NCI-H1417 treated with DMSO at 0.1 percent for 48 hours (cell line): ENCODE results near the gene CHI3L1.

Experiments
- DNase-seq: peaks from one replicate; lab custom pipeline; 2025; lab: John Stamatoyannopoulos, UW

The CHI3L1 gene

DNA sequence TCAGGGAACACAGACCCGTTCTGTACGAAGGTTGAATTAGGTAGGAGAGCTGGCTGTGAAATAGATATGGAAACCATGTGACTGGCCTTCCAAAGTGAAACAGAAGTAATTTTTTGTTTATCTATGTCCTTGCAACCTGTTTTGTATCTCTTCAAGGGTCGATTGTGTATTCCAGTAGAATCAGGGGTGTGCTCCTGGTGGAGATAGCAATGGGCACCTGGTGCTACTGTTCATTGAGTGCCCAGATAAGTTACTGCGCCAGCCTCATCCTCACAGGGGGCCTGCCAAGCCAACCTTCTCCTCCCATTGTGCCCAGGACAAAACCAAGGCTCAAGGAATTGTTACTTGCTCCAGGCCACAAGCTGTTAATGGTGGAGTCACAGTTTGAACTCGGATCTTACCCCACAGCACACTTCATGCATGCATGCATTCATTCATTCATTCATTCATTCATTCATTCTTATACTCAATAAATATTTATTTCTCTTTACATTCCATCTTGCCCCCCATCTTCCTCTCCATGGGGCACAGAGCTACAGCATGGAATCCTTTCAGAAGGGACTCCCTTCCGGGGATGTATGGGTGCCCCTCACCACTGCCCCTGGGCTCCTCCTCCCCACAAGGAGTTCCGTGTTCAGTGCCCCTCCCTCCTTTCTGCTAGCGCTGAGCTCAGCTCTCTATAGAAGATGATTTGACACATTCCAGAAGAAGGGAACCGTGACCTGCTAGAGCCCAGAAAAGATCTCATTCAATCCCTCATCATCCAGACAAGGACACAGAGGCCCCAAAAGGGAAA lies 34.9 kb downstream of the CHI3L1 start:
- no peak for DNase-seq

- no peak for DNase-seq
These were observed 35.8 kb downstream of the CHI3L1 start for GRCh38 chr1:203150511-203151297.

DNA sequence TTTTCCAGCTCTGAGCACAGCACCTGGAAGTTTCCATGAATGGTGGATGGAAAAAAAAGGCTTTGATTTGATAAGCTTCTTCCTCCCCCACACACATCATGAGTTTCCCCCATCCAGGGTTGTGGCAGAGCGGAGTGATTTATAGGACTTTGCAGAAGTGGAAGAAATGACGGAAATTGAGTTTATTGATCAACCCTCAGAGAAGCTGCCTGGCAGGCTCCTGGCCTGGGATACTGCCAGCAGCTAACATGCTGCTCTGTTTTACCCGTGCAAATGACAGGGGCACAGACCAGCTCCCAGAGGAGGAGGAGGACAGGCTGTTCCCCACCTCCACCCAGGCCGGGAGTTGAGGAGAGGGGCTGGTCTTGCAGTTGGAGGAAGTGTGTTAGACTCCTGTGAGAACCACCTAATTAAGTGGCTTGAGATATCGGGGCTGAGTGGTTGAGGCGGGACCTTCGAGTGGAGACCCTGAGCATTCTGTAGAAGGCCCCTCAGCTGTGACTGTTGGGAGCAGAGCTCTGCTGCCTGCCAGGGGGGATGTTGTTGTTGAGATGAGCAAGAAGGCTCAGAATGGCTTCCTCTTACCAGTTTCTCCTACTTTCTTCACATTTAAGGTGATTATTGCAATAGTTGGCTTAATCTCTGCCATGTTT lies 37.2 kb downstream of the CHI3L1 start:
- no peak for DNase-seq

- no peak for DNase-seq
These were observed 37.9 kb downstream of the CHI3L1 start for GRCh38 chr1:203148579-203148978.

GRCh38 chr1:203148127-203148526 lies 38.4 kb downstream of the CHI3L1 start:
- DNase-seq = no peak

DNA sequence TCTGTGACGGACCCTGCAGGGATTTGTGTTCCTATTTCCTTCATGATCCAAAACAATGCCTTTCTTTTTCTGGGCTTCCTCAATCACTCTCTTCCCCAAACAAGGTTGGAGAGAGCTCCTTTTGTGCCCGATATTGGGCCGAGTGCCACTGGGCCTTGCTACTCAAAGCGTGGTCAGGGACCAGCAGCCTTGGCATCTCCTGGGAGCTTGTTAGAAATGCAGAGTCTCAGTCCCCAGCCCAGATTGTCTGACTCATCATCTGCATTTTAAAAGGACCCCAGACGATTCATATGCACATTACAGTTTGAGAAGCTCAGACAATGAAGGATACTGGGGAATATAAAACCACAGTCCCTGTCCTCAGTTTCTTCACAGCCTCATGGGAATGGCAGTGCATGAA lies 39.1 kb downstream of the CHI3L1 start:
- DNase-seq = no peak

GRCh38 chr1:203146537-203146936 lies 40.0 kb downstream of the CHI3L1 start:
- no peak for DNase-seq

GRCh38 chr1:203146042-203146369 lies 40.5 kb downstream of the CHI3L1 start:
- no peak for DNase-seq

DNA sequence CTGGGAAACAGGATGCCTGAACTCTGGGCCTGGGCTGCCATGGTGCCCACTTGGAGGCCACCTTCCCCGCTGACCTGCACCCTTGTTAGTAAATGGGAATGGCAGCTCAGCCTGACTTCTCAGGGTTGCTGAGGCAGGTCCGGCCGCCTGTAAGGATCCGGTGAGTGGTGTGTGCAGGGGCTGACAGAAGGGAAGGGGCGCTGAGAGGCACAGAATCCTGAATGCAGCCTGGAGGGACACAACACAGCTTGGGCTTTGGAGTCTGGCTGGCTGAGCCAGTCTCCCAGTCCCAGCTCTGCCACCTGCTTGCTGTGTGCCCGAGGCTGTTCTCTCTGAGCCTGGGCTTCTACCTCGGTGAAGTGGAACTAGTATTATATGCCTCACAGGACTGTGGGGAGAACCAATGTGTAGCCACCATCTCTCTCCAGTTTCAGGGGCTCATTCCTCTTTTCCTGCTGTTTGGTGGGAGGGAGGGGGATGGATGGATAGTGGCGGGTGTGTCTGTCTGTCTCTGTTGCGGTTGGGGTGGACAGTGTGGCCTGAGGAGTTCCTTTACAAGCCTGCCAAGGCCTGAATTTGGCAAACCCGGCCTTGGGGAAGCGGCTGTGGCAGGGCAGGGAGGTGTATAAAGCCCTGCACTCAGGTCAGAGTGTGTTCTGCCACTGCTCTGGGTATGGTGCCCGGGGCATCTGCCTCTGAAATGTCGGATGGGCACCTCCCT lies 41.0 kb downstream of the CHI3L1 start:
- no peak for DNase-seq

DNA sequence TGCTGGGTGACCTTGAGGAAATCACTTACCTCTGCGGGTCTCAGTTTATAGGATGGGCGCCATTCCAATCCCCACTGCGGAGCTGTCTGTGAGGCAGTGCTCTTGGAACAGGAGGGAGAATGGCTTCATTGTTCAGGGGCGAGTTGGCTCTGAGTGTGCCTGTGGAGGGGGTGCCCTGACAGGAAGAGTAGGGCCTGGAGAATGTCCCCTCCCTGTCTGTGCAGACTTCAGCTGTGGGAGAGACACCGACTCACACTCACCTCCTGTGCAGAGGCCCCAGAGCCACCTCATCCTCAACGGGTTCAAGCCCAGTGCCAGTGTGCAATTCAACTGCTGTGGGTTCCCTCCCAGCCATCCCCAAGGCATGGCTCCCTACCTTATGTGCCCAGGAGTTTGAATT lies 41.8 kb downstream of the CHI3L1 start:
- no peak for DNase-seq

DNA sequence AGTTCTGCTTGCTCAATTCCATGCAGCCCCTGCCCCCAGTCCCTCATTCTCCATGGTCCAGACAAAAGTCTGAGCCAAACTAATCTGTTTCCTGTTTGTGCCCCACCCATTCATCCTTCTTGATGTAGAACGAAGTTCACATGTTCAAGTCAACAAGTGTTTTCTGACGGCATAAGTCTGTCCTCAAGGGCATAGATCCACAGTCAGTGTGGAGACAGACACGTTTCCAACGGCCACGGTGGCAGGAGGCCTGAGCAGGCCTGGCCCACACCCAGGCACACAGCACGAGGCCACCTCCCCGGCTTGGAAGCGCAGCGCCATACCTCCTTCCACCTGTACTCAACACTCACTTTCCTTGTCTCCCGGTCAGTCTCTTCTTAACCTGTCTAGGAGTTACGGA lies 42.9 kb downstream of the CHI3L1 start:
- DNase-seq = no peak

DNA sequence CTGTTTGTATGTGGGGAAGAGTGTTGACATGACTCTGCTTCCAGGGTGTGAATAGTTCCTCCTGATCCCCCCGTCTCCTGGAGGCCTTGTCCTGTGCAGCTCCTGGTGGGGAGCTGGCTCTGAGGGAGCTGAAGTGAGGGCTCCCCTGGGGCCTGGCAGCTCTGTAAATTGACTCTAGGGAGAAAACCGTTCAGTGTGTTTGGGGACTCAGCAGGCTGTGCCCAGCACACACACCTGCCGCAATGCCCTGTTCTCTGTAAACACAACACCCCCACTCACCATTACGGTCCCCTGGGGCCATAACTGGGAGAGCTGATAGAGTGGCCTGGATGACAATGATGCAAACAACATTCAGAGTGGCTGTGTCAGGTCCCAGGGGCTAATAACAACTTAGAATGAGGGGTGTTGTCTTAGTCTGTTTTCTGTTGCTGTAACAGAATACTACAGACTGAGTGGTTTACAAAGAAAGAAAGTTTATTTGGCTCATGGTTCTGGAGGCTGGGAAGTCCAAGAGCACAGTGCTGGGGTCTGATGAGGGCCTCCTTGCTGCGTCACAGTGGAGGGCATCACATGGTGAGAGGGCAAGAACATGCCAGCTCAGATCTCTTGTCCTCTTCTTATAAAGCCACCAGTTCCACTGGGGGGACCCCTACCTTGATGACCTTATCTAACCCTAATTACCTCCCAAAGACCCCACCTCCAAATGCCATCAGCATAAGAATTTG lies 43.7 kb downstream of the CHI3L1 start:
- DNase-seq = peak; percentile 51

- no peak for DNase-seq
These were observed 44.4 kb downstream of the CHI3L1 start for GRCh38 chr1:203142124-203142523.

DNA sequence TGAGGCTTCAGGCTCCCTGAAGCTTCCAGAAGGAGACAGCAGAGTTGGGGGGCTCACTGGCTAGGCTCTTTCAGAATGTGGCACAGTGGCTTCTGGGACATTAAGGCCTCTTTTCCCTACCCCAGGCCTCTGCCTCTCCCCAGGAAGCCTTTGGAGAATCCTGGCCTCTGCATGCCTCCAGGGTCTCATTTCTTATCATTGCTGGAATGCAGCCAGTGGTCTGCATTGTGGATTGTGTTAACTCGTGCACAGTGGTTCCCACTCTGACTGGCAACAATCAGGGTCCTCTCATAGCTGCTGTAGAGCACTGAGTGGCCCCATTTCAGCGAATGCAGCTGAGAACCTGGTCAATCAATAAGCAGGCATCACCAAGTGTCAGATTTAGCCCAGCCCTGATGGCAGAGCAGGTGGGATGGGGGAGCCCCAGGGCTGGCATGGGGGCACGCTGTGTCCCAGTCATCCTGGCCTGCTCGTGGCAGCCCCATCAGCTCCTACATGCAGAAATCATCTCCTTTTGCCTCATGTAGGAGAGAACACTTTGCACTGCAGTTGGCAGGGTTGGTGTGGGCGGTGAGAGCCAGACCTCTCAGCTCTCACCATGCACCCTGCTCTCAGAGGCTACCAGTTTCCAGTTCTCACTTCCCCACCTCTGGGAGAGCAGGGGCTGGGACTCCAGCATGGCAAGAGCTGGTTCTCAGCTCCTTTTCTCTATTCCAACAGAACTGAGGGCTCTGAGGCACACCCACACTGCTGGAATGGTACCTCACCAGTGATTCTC lies 45.6 kb downstream of the CHI3L1 start:
- DNase-seq = no peak

- no peak for DNase-seq
These were observed 46.5 kb downstream of the CHI3L1 start for GRCh38 chr1:203139976-203140475.

- DNase-seq = no peak
These were observed 48.4 kb downstream of the CHI3L1 start for GRCh38 chr1:203138066-203138465.

DNA sequence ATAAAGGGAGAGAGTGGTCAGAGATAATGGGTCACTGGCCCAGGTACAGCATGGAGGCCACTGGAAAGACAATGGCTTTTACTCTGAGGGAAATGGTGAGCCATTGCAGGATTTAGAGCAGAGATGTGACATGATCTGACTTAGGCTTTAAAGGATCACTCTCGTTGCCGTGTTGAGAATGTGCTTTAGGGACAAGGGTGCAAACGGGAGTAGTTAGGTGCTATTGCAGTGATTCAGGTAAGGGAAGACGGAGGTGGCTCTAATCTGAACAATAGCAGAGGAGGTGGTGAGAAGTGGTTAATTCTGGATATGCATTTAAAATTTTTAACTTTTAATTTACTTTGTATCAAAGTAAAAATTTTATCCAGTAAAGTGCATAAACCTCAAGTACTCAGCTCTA lies 49.2 kb downstream of the CHI3L1 start:
- DNase-seq = no peak

DNA sequence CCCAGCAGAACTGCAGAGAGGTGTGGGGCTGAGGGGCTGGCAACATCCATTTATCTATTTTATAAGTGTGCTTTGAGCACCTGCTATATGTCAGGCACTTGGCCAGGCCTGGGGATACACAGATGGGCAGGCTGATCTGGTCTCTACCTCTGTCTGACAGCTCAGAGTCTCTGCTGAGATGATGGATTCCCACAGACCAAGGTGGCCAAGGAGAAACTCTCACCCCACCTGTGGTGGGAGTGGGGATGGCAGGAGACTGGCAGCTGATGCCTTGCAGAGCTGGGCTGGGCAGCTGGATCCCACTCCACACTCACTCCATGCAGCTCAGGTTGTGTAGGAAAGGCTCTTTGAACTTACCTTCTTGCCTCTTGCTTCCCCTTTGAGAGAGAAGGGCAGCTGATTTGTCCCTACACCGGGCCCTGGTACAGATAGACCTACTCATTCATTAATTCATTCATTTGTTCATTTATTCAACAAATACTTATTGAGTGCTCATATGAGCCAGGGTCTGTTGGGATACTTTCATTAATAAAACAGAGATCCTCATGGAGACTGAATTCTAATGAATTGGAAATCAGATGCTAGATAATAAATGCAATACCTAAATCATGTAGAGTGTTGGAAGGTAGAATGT lies 50.0 kb downstream of the CHI3L1 start:
- no peak for DNase-seq

- DNase-seq = no peak
These were observed 50.7 kb downstream of the CHI3L1 start for GRCh38 chr1:203135636-203136305.
